ENCODE data around the gene SAA1.

The SAA1 gene

DNA sequence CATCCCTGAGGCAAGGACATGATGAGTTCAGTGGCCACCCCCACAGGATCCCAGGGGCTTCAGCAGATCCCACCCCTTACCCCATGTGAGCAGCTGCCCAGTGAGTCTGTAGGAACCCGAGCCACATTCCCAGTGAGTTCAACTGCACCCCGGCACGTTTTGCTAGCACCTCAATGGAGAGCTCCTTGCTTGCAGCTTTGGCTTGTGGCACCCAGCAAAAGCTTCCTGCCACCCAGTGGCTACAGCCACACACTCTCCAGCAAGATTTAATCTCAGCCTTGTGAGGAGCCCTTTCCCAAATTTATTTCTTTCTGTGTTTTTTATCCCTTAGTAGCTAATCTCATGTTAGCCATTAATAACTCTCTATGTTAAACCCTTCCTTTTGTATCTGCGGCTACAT, 4.0 kb downstream of the SAA1 start:
- ChIA-PET POLR2A (no interaction called here), CTCF (interaction anchor here (0.9 to 1.4 kb wide), 3 partner anchors 25 to 26 kb away, joined by 4 to 5 read pairs (median 4); no protein-coding TSS in a partner anchor)
- TF ChIP-seq, protein P1, sequence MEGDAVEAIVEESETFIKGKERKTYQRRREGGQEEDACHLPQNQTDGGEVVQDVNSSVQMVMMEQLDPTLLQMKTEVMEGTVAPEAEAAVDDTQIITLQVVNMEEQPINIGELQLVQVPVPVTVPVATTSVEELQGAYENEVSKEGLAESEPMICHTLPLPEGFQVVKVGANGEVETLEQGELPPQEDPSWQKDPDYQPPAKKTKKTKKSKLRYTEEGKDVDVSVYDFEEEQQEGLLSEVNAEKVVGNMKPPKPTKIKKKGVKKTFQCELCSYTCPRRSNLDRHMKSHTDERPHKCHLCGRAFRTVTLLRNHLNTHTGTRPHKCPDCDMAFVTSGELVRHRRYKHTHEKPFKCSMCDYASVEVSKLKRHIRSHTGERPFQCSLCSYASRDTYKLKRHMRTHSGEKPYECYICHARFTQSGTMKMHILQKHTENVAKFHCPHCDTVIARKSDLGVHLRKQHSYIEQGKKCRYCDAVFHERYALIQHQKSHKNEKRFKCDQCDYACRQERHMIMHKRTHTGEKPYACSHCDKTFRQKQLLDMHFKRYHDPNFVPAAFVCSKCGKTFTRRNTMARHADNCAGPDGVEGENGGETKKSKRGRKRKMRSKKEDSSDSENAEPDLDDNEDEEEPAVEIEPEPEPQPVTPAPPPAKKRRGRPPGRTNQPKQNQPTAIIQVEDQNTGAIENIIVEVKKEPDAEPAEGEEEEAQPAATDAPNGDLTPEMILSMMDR (IDR thresholded peaks at IDR 0.05; ENCODE audit: control extremely low read depth, extremely low read depth, low read depth, missing control alignments), result no peak
- no peak for DNase-seq (ENCODE audit: extremely low spot score)

DNA sequence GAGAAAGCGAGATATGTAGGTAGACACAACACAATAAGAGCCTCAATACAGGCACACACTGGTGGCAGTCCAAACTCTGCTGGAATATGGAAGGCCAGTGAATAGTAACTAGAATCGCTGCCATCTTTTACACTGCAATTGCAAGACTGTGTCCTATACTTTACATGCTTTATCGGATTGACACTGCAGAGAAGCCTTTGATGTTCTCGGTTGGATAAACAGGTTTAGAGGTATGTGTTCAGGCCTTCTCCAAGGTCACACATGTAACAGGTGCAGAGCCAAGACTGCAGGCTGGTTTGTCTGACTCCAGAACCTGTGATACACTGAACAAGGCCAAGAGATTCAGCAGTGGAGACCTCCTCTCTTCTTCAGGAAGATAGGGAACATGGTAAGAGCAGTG, 5.1 kb downstream of the SAA1 start:
- POLR2A ChIA-PET, result no interaction called here
- CTCF ChIA-PET, result no interaction called here
- no peak for DNase-seq (ENCODE audit: extremely low spot score)

DNA sequence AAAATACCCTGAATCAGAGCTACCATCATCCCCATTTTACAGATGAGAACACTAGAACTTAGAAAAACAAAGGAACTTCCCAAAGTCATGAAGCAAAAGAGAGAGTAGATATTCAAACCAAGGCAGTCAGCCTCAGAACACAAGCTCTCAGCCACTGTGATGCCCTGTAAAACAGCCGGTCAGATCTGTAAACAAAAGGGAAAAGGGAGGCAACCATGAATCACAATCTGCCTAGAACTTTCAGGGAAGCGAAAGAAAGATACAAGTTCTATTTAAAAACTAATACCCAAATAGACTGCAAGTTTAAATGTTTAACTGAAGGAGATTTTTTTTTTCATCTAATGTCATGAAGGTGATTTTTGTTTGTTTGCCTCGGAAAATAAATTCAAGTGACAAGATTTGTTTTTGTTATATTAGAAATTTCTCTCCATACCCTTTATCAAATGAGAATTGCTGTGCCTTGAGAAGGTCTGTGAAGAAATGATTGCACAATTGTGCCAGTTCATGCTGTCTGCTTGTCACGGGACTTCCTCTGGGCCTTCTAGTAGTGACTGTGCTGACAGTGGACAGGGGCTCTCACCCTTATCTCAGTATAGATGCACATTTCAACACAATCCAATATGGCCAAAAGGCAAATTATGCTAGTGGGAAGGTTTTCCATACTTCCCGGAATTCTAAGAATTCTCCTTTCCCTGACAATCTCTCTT, 11.7 kb downstream of the SAA1 start:
- ChIA-PET CTCF (interaction anchor here (0.9 to 1.1 kb wide), 2 partner anchors 34 to 37 kb away, joined by 3 to 4 read pairs; no protein-coding TSS in a partner anchor), POLR2A (no interaction called here)
- TF ChIP-seq, protein P1 (IDR thresholded peaks at IDR 0.05; ENCODE audit: control extremely low read depth, extremely low read depth, low read depth, missing control alignments), result no peak
- no peak for DNase-seq (ENCODE audit: extremely low spot score)

More for the DNA sequence above, 5.1 kb downstream of the SAA1 start:
- TF ChIP-seq, protein P1 (IDR thresholded peaks at IDR 0.05; ENCODE audit: control extremely low read depth, extremely low read depth, low read depth, missing control alignments), result no peak

DNA sequence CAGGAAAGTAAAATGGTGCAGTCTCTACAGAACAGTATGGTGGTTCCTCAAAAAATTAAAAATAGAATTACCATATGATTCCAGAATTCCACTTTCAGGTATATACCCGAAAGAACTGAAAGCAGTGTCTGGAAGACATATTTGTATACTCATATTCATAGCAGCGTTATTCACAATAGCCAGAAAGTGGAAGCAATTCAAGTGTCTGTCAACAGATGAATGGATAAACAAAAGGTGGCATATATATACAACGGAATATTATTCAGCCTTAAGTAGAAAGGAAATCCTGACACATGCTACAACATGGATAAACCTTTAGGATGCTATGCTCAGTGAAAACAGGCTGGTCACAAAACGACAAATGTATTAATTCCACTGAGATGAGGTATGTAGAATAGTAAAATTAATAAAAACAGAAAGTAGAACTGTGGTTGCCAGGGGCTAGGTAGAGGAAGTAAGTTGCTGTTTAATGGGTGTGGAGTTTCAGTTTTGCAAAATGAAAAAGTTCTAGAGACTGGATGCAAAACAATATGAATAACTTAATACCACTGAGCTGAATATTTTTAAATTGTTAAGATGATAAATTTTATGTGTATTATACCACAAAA, 14.5 kb downstream of the SAA1 start:
- ChIA-PET CTCF (interaction anchor here (1.2 to 2.6 kb wide), 3 partner anchors 13 to 36 kb away, joined by 3 to 10 read pairs (median 5); no protein-coding TSS in a partner anchor), POLR2A (no interaction called here)
- TF ChIP-seq, protein P1 (IDR thresholded peaks at IDR 0.05; ENCODE audit: control extremely low read depth, extremely low read depth, low read depth, missing control alignments), result no peak
- DNase-seq (ENCODE audit: extremely low spot score), result peak; percentile 35

DNA sequence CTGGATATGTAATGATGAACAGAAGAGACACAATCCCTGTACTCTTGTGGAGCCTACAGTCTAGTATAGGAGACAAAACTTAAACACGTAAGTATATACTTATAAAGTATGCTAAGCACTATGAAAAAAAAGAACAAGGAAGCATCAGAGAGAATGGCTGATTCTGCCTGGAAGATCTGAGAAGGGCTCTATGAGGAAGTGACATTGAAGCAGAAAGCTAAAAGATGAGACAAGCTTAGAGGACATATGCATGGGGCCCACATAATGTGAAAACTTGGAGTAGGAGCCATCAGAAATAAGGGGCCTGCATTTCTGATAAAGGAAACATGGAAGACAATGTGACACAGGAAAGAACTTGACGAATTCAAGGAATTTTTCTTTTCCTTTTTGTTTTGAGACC, 16.6 kb downstream of the SAA1 start:
- CTCF ChIA-PET, result interaction anchor here (1.2 to 2.6 kb wide), 2 partner anchors 12 to 38 kb away, joined by 3 to 10 read pairs; no protein-coding TSS in a partner anchor
- DNase-seq (ENCODE audit: extremely low spot score), result no peak

DNA sequence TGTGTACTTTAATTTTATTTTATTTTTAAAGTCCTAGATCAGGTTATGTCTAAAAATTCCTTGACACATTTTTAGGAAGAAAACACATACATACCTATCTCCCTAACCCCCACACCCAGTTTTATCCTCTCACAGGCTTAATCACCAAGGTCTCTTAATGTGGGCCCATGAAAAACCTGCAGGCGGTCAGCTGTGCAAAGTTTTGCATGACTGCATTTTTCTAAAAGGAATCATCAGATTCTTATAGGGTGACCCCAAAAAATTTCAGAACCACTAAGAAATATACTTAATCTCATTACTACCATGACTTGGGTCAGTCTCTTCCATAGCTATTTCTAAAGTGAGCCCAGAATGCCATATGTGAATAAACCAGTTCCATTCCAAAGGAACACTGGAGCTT, 19.8 kb downstream of the SAA1 start:
- no peak for DNase-seq (ENCODE audit: extremely low spot score)
- TF ChIP-seq, protein P1 (IDR thresholded peaks at IDR 0.05; ENCODE audit: control extremely low read depth, extremely low read depth, low read depth, missing control alignments), result no peak
- CTCF ChIA-PET, result interaction anchor here (0.8 to 1.0 kb wide), 3 partner anchors 10 to 169 kb away, joined by 3 read pairs; no protein-coding TSS in a partner anchor
- POLR2A ChIA-PET, result no interaction called here

More for the DNA sequence above, 16.6 kb downstream of the SAA1 start:
- POLR2A ChIA-PET, result no interaction called here
- TF ChIP-seq, protein P1 (IDR thresholded peaks at IDR 0.05; ENCODE audit: control extremely low read depth, extremely low read depth, low read depth, missing control alignments), result no peak
